ENCODE measurements around the gene PLCL1. TPM values are rescaled to one million over a fixed set of nuclear protein-coding genes. Genes with fewer than 3 reads are reported as not detected.

The PLCL1 gene
- total RNA-seq, 1 experiment from 2014 or later = 1.6 TPM

- H3K36me3 Mint-ChIP-seq (ENCODE audit: insufficient read depth, unreplicated experiment) = no peaks in the 10 kb centered on the region
- Histone ChIP-seq H3K9me3 (0 out of 2 replicates have a peak, but pooled peaks cover 6% of the 10 kb centered on the region), H3K36me3 (ENCODE audit: control insufficient read depth, insufficient read depth, low read length) (no peaks in the 10 kb centered on the region), H3K27me3 (replicated peaks; ENCODE audit: control insufficient read depth, insufficient read depth, low read length) (no peaks in the 10 kb centered on the region), H3K4me1 (no peaks in the 10 kb centered on the region), H3K4me3 (ENCODE audit: low read depth, low read length) (no peak overlapping the region)
- POLR2A ChIA-PET = no interaction called here
- no peaks in the 10 kb centered on the region for H3K4me1 Mint-ChIP-seq (ENCODE audit: low read depth, unreplicated experiment)
- CTCF ChIA-PET = no interaction called here
- no peak overlapping the region for H3K4me3 Mint-ChIP-seq (ENCODE audit: unreplicated experiment)
- TF ChIP-seq, protein P1, sequence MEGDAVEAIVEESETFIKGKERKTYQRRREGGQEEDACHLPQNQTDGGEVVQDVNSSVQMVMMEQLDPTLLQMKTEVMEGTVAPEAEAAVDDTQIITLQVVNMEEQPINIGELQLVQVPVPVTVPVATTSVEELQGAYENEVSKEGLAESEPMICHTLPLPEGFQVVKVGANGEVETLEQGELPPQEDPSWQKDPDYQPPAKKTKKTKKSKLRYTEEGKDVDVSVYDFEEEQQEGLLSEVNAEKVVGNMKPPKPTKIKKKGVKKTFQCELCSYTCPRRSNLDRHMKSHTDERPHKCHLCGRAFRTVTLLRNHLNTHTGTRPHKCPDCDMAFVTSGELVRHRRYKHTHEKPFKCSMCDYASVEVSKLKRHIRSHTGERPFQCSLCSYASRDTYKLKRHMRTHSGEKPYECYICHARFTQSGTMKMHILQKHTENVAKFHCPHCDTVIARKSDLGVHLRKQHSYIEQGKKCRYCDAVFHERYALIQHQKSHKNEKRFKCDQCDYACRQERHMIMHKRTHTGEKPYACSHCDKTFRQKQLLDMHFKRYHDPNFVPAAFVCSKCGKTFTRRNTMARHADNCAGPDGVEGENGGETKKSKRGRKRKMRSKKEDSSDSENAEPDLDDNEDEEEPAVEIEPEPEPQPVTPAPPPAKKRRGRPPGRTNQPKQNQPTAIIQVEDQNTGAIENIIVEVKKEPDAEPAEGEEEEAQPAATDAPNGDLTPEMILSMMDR (IDR thresholded peaks at IDR 0.05; ENCODE audit: insufficient read depth in 1 of 2, low read depth in 1 of 2, low read length in 1 of 2, severe bottlenecking in 1 of 2, unreplicated experiment in 1 of 2) = no peak
- DNase-seq = no peak
- BruUV-seq (replicated peaks) = no TSS peak
- no peak overlapping the region for H3K27ac Mint-ChIP-seq (ENCODE audit: unreplicated experiment)
- no peaks in the 10 kb centered on the region for H3K9me3 Mint-ChIP-seq (ENCODE audit: unreplicated experiment)
- intact Hi-C loops (cut with micrococcal nuclease; ENCODE audit: unreplicated experiment) = no loop called here
- peaks cover 7% of the 10 kb centered on the region for H3K27me3 Mint-ChIP-seq (ENCODE audit: insufficient read depth, unreplicated experiment)
Measured at GRCh38 chr2:197994751-197995150, 190.4 kb downstream of the PLCL1 start.

DNA sequence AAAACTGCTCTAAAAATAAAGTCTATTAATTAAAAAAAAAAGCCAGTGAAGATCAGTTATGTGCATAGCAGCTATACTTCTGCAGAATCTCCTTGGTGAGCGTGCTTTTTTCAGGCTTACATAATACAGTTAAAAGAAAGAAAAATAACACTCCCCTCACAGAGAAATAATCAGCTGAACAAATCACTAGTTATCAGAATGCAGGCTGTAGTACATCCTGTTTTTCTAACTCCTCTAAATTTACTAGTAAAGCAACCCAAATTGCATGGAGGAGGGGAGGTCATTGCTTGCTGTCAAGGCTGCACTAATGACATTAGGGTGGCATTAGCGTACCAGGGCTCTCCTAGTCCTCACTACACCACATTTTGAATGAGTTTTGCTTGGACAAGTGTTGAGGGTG, 192.2 kb downstream of the PLCL1 start:
- no peak overlapping the region for H3K4me3 ChIP-seq (ENCODE audit: low read depth, low read length)
- Mint-ChIP-seq H3K4me1 (ENCODE audit: low read depth, unreplicated experiment) (no peaks in the 10 kb centered on the region), H3K27ac (ENCODE audit: unreplicated experiment) (no peak overlapping the region), H3K9me3 (ENCODE audit: unreplicated experiment) (no peaks in the 10 kb centered on the region), H3K27me3 (ENCODE audit: insufficient read depth, unreplicated experiment) (peaks cover 7% of the 10 kb centered on the region), H3K4me3 (ENCODE audit: unreplicated experiment) (no peak overlapping the region), H3K36me3 (ENCODE audit: insufficient read depth, unreplicated experiment) (no peaks in the 10 kb centered on the region)
- no peaks in the 10 kb centered on the region for H3K27me3 ChIP-seq (replicated peaks; ENCODE audit: control insufficient read depth, insufficient read depth, low read length)
- H3K4me1 ChIP-seq = no peaks in the 10 kb centered on the region
- CTCF ChIA-PET = no interaction called here
- intact Hi-C loops (cut with micrococcal nuclease; ENCODE audit: unreplicated experiment) = no loop called here
- TF ChIP-seq, protein P1 (IDR thresholded peaks at IDR 0.05; ENCODE audit: insufficient read depth in 1 of 2, low read depth in 1 of 2, low read length in 1 of 2, severe bottlenecking in 1 of 2, unreplicated experiment in 1 of 2) = no peak
- POLR2A ChIA-PET = no interaction called here
- no peak for DNase-seq
- no TSS peak for BruUV-seq (replicated peaks)
- H3K9me3 ChIP-seq = no peaks in the 10 kb centered on the region
- H3K36me3 ChIP-seq (ENCODE audit: control insufficient read depth, insufficient read depth, low read length) = no peaks in the 10 kb centered on the region

- no peak overlapping the region for H3K4me3 ChIP-seq (ENCODE audit: low read depth, low read length)
- TF ChIP-seq, protein P1 (IDR thresholded peaks at IDR 0.05; ENCODE audit: insufficient read depth in 1 of 2, low read depth in 1 of 2, low read length in 1 of 2, severe bottlenecking in 1 of 2, unreplicated experiment in 1 of 2) = no peak
- ChIA-PET POLR2A (no interaction called here), CTCF (no interaction called here)
- no peaks in the 10 kb centered on the region for H3K36me3 Mint-ChIP-seq (ENCODE audit: insufficient read depth, unreplicated experiment)
- no peaks in the 10 kb centered on the region for H3K9me3 Mint-ChIP-seq (ENCODE audit: unreplicated experiment)
- no peak for DNase-seq
- no peak overlapping the region for H3K4me3 Mint-ChIP-seq (ENCODE audit: unreplicated experiment)
- intact Hi-C loops (cut with micrococcal nuclease; ENCODE audit: unreplicated experiment) = no loop called here
- no peaks in the 10 kb centered on the region for H3K27me3 ChIP-seq (replicated peaks; ENCODE audit: control insufficient read depth, insufficient read depth, low read length)
- H3K36me3 ChIP-seq (ENCODE audit: control insufficient read depth, insufficient read depth, low read length) = no peaks in the 10 kb centered on the region
- BruUV-seq (replicated peaks) = no TSS peak
- no peaks in the 10 kb centered on the region for H3K9me3 ChIP-seq
- H3K27me3 Mint-ChIP-seq (ENCODE audit: insufficient read depth, unreplicated experiment) = peaks cover 7% of the 10 kb centered on the region
- H3K4me1 Mint-ChIP-seq (ENCODE audit: low read depth, unreplicated experiment) = no peaks in the 10 kb centered on the region
- H3K4me1 ChIP-seq = no peaks in the 10 kb centered on the region
- no peak overlapping the region for H3K27ac Mint-ChIP-seq (ENCODE audit: unreplicated experiment)
Measured at GRCh38 chr2:197997083-197997541, 192.7 kb downstream of the PLCL1 start.
